OCI-LY3 (cell line): ENCODE results near the gene PBX3.

Experiments used
- EZH2phosphoT487 ChIP-seq: fragments of 200-600 bp; shearing (Covaris generic); IDR thresholded peaks from 2 replicates; pipeline ENCODE4 v1.6.1; 2018; ENCODE audit warnings: antibody characterized with exemption, mixed run types, low read depth
- TF ChIP-seq, protein P1 (sequence below): fragments of 200-600, 300-600 bp; sonication (generic); IDR thresholded peaks from 2 replicates; pipeline ENCODE4 v1.5.1; 2014; ENCODE audit warnings: antibody characterized with exemption, low read length, low read depth

DNA sequence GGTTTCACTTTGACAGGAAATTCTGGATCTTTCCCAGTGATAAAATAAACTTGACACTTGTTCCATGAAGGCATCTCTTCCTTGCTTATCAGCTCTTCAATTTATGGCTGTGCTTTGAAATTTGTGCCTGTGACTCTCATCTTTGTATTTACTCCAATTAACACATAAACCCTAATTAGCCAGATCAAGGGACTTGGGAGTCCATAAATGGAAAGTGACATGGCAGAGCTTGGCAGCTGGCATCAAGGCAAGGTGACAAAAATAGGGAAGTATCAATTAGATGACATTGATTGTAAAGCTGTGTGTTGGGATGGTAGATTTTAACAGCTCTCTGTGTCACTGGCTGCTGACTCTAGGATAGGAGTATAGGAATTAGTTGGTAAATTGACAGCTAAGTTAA lies 133.9 kb downstream of the PBX3 start:
- TF ChIP-seq, protein P1, sequence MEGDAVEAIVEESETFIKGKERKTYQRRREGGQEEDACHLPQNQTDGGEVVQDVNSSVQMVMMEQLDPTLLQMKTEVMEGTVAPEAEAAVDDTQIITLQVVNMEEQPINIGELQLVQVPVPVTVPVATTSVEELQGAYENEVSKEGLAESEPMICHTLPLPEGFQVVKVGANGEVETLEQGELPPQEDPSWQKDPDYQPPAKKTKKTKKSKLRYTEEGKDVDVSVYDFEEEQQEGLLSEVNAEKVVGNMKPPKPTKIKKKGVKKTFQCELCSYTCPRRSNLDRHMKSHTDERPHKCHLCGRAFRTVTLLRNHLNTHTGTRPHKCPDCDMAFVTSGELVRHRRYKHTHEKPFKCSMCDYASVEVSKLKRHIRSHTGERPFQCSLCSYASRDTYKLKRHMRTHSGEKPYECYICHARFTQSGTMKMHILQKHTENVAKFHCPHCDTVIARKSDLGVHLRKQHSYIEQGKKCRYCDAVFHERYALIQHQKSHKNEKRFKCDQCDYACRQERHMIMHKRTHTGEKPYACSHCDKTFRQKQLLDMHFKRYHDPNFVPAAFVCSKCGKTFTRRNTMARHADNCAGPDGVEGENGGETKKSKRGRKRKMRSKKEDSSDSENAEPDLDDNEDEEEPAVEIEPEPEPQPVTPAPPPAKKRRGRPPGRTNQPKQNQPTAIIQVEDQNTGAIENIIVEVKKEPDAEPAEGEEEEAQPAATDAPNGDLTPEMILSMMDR = no peak
- TF ChIP-seq EZH2phosphoT487 = no peak
